ENCODE results near the gene MAP3K20.

Gene MAP3K20

GRCh38 chr2:173264151-173264550 is 188.5 kb downstream of the MAP3K20 start:
- Histone ChIP-seq H3K36me3 (no peaks in the 10 kb centered on the region), H3K4me3 (ENCODE audit: low read depth in 1 of 2, low read length in 1 of 2) (peak overlapping the region; percentile 49 to 52), H3K4me1 (ENCODE audit: control insufficient read depth in 1 of 2, insufficient read depth in 1 of 2, low read depth in 1 of 2, low read length in 1 of 2) (peaks cover 45 to 48% of the 10 kb centered on the region in 2 experiments), H3K9me3 (no peaks in the 10 kb centered on the region), H3K27ac (peak overlapping the region; percentile 93), H3K27me3 (peaks cover 20% of the 10 kb centered on the region)
- TF ChIP-seq CTCF (IDR thresholded peaks at IDR 0.05): no peak

DNA sequence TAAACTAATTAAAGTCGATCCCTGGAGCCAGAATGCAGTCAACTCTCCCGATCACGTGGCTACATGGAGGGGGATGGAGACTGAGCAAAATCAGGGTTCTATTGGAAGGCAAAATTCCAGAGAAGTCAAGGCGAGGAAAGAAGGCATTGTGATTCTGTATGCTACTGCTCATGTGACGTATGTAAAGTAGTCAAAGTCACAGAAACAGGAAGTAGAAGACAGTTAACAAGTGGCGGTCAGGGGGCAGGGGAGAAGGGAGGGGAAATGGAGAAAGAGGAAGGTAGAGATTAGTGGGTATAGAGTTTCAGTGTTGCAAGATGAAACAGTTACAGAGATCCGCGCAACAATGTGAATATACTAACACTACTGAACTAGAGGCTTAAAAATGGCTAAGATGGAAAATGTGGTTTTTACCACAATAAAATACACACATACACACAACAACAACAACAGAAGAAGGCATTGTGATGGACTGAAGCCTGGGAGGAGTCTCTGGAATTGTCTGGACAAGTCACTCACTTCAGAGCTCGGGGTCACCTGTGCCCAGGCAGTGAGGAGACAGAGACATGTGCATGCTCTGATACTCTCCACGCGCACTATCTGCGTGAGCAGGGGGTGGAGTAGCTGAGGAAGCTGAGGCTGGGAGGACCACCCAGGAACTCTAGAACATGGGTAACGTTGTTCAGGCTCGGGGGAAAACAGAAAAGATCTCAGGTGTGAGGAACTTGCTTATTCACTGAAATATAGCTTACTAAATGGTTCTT is 189.1 kb downstream of the MAP3K20 start:
- peak overlapping the region; percentile 93 for H3K27ac ChIP-seq

GRCh38 chr2:173271135-173271534 is 195.5 kb downstream of the MAP3K20 start:
- Histone ChIP-seq H3K36me3 (no peaks in the 10 kb centered on the region), H3K27me3 (peaks cover 89% of the 10 kb centered on the region), H3K4me3 (ENCODE audit: low read depth in 1 of 2, low read length in 1 of 2) (no peak overlapping the region), H3K9me3 (no peaks in the 10 kb centered on the region), H3K4me1 (ENCODE audit: control insufficient read depth in 1 of 2, insufficient read depth in 1 of 2, low read depth in 1 of 2, low read length in 1 of 2) (no peaks in the 10 kb centered on the region), H3K27ac (no peak overlapping the region)
- no peak for TF ChIP-seq CTCF (IDR thresholded peaks at IDR 0.05)

More for the DNA sequence above, 189.1 kb downstream of the MAP3K20 start:
- no peaks in the 10 kb centered on the region for H3K9me3 ChIP-seq
- peaks cover 45 to 48% of the 10 kb centered on the region in 2 experiments for H3K4me1 ChIP-seq (ENCODE audit: control insufficient read depth in 1 of 2, insufficient read depth in 1 of 2, low read depth in 1 of 2, low read length in 1 of 2)
- H3K4me3 ChIP-seq (ENCODE audit: low read depth in 1 of 2, low read length in 1 of 2): peak overlapping the region; percentile 49 to 52
- no peaks in the 10 kb centered on the region for H3K36me3 ChIP-seq
- no peak for TF ChIP-seq CTCF (IDR thresholded peaks at IDR 0.05)
- H3K27me3 ChIP-seq: peaks cover 26% of the 10 kb centered on the region

DNA sequence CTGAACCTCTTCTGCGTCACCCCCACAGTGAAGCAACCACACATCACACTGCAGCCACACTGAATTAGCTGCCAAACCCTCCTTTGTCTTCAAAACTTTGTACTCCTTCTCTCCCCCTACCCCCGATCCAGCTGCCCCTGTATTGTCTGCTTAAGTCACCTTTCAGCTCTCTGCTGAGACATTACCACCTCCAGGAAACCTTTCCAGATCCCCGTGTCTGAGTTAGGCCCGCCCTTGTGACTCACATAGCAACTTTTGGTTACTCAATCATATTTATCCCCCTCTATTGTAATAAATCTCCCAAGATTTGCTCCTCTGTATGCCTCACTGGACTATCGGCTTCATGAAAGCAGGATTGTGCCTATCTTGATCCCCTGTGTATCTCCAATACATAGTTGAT is 196.2 kb downstream of the MAP3K20 start:
- no peaks in the 10 kb centered on the region for H3K36me3 ChIP-seq
- peaks cover 96% of the 10 kb centered on the region for H3K27me3 ChIP-seq
- no peak overlapping the region for H3K4me3 ChIP-seq (ENCODE audit: low read depth in 1 of 2, low read length in 1 of 2)
- no peaks in the 10 kb centered on the region for H3K9me3 ChIP-seq
- no peaks in the 10 kb centered on the region for H3K4me1 ChIP-seq (ENCODE audit: control insufficient read depth in 1 of 2, insufficient read depth in 1 of 2, low read depth in 1 of 2, low read length in 1 of 2)
- no peak for TF ChIP-seq CTCF (IDR thresholded peaks at IDR 0.05)
- H3K27ac ChIP-seq: no peak overlapping the region

DNA sequence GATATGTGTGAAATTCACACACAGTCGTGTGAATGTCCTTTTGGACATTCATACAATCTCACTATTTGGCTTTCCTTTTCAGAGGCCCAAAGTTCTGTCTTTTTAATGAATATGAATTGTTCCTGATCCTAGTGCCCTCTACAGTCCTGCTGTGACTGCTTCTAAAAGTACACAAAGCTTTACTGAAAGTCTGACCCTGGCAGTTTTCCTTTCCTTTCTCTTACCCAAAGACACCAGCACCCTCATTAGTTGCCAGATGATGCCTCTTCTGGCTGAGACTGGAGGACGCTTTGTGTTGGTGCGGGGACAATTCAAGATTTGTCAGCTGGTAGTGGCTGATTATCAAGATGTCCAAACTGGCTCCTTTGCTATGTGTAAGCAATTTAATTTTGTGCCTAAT is 197.2 kb downstream of the MAP3K20 start:
- Histone ChIP-seq H3K27ac (no peak overlapping the region), H3K9me3 (no peaks in the 10 kb centered on the region), H3K4me1 (ENCODE audit: control insufficient read depth in 1 of 2, insufficient read depth in 1 of 2, low read depth in 1 of 2, low read length in 1 of 2) (no peaks in the 10 kb centered on the region), H3K36me3 (no peaks in the 10 kb centered on the region), H3K27me3 (peaks cover 100% of the 10 kb centered on the region), H3K4me3 (ENCODE audit: low read depth in 1 of 2, low read length in 1 of 2) (no peak overlapping the region)
- TF ChIP-seq CTCF (IDR thresholded peaks at IDR 0.05): no peak

Data from neutrophil (primary cell).